HEK293 (cell line): ENCODE results near the gene TACC2.

Experiments used
- CTCF ChIA-PET: fragments of 350-600 bp; formaldehyde crosslinking; extraction: SDS; loops from one replicate; lab custom pipeline; 2021; ENCODE audit warnings: antibody characterized with exemption; lab: Yijun Ruan, JAX
- POLR2A ChIA-PET: fragments of 300-600 bp; formaldehyde crosslinking; extraction: SDS; loops from one replicate; lab custom pipeline; 2020; ENCODE audit warnings: antibody characterized with exemption, inconsistent platforms; lab: Yijun Ruan, JAX
- H3K27ac ChIP-seq: fragments of 200-500 bp; sonication (Bioruptor generic); 2 replicates; pipeline ENCODE4 v1.5.1; 2014; ENCODE audit warnings: low read depth, low read length, control low read depth, inconsistent platforms; ENCODE audit errors: extremely low read depth
- H3K36me3 ChIP-seq, 2 experiments: fragments of 200-500 bp in 1 of 2; sonication (Bioruptor generic) in 1 of 2; 1 replicate in 1 of 2; 2 replicates in 1 of 2; pipeline ENCODE4 v1.5.1; 2014 to 2017; ENCODE audit warnings: inconsistent platforms in 2 of 2, low read length in 2 of 2; ENCODE audit not compliant: control insufficient read depth in 2 of 2, insufficient read depth in 1 of 2
- H3K4me1 ChIP-seq: fragments of 200-500 bp; sonication (Bioruptor generic); 2 replicates; pipeline ENCODE4 v1.5.1; 2014; ENCODE audit warnings: mild to moderate bottlenecking, low read length, inconsistent platforms; ENCODE audit not compliant: control insufficient read depth, insufficient read depth
- H3K4me3 ChIP-seq: 2 replicates; pipeline ENCODE4 v1.5.1; 2011; ENCODE audit warnings: low read depth, mild to moderate bottlenecking, control low read depth, low read length, moderate library complexity
- H3K9me3 ChIP-seq: fragments of 200-500 bp; sonication (Bioruptor generic); 2 replicates; pipeline ENCODE4 v1.5.1; 2014; ENCODE audit warnings: low read depth, low read length, inconsistent platforms; ENCODE audit not compliant: control insufficient read depth, insufficient read depth
- ELK4 ChIP-seq: IDR thresholded peaks from 2 replicates; pipeline ENCODE4 v1.6.1; 2011; ENCODE audit warnings: mild to moderate bottlenecking, low read depth, low read length, borderline replicate concordance
- HOXA7 ChIP-seq: sonication (generic); formaldehyde crosslinking; IDR thresholded peaks from 2 replicates; pipeline ENCODE4 v1.8.1; 2022; ENCODE audit warnings: missing genetic modification reagents, borderline replicate concordance
- REST ChIP-seq: fragments of 450-650 bp; formaldehyde crosslinking; IDR thresholded peaks from 2 replicates; pipeline ENCODE4 v1.5.1; 2016; ENCODE audit warnings: missing biosample characterization, missing genetic modification characterization
- SP7 ChIP-seq: fragments of 450-650 bp; formaldehyde crosslinking; IDR thresholded peaks from 2 replicates; pipeline ENCODE4 v1.5.1; 2016; ENCODE audit warnings: missing biosample characterization, missing genetic modification characterization
- ZBTB11 ChIP-seq: fragments of 450-650 bp; formaldehyde crosslinking; conservative IDR thresholded peaks from 2 replicates; pipeline ENCODE4 v1.5.1; 2016; ENCODE audit warnings: low read depth, missing biosample characterization, missing genetic modification characterization
- ZNF148 ChIP-seq: fragments of 450-650 bp; formaldehyde crosslinking; IDR thresholded peaks from 2 replicates; pipeline ENCODE4 v1.5.0; 2017; ENCODE audit warnings: missing biosample characterization, missing genetic modification characterization, borderline replicate concordance
- ZNF202 ChIP-seq: fragments of 450-650 bp; formaldehyde crosslinking; IDR thresholded peaks from 2 replicates; pipeline ENCODE4 v1.5.1; 2016; ENCODE audit warnings: missing biosample characterization, missing genetic modification characterization, borderline replicate concordance
- ZNF211 ChIP-seq: fragments of 450-650 bp; formaldehyde crosslinking; IDR thresholded peaks from 2 replicates; pipeline ENCODE4 v1.5.1; 2016; ENCODE audit warnings: low read depth, missing biosample characterization, missing genetic modification characterization
- ZNF274 ChIP-seq, 2 experiments: fragments of 200-500 bp in 1 of 2; fragments of 450-650 bp in 1 of 2; sonication (Bioruptor generic) in 1 of 2; formaldehyde crosslinking in 1 of 2; IDR thresholded peaks; 2 replicates each; pipeline versions ENCODE4 v1.5.1 to v1.6.1; 2014 to 2016; ENCODE audit warnings: borderline replicate concordance in 1 of 2, inconsistent platforms in 1 of 2, low read length in 1 of 2, missing biosample characterization in 1 of 2, missing genetic modification characterization in 1 of 2
- ZNF302 ChIP-seq: fragments of 450-650 bp; formaldehyde crosslinking; IDR thresholded peaks from 2 replicates; pipeline ENCODE4 v1.5.1; 2016; ENCODE audit warnings: missing biosample characterization, missing genetic modification characterization, low read depth
- ZNF324 ChIP-seq: fragments of 450-650 bp; formaldehyde crosslinking; IDR thresholded peaks from 2 replicates; pipeline ENCODE4 v1.5.1; 2016; ENCODE audit warnings: missing biosample characterization, missing genetic modification characterization
- ZNF350 ChIP-seq: fragments of 450-650 bp; formaldehyde crosslinking; IDR thresholded peaks from 2 replicates; pipeline ENCODE4 v1.5.0; 2017; ENCODE audit warnings: missing biosample characterization, mild to moderate bottlenecking, missing genetic modification characterization
- ZNF354C ChIP-seq: fragments of 450-650 bp; formaldehyde crosslinking; IDR thresholded peaks from 2 replicates; pipeline ENCODE4 v1.5.1; 2016; ENCODE audit warnings: missing biosample characterization, missing genetic modification characterization, low read depth, borderline replicate concordance
- ZNF501 ChIP-seq: fragments of 450-650 bp; formaldehyde crosslinking; IDR thresholded peaks from 2 replicates; pipeline ENCODE4 v1.5.1; 2016; ENCODE audit warnings: missing biosample characterization, missing genetic modification characterization
- ZNF645 ChIP-seq: fragments of 450-650 bp; formaldehyde crosslinking; IDR thresholded peaks from 2 replicates; pipeline ENCODE4; 2016; ENCODE audit warnings: missing biosample characterization, missing genetic modification characterization
- ZNF660 ChIP-seq: fragments of 450-650 bp; IDR thresholded peaks from 2 replicates; pipeline ENCODE4 v1.5.1; 2018; ENCODE audit warnings: missing biosample characterization, mild to moderate bottlenecking, missing genetic modification characterization
- ZSCAN18 ChIP-seq: fragments of 450-650 bp; formaldehyde crosslinking; IDR thresholded peaks from 2 replicates; pipeline ENCODE4 v1.5.1; 2016; ENCODE audit warnings: missing biosample characterization, missing genetic modification characterization

Gene TACC2

GRCh38 chr10:122199070-122199469 is 210.1 kb downstream of the TACC2 start:
- peaks cover 0 to 5% of the 10 kb centered on the region in 2 experiments; a peak in 1 of 3 replicates for H3K36me3 ChIP-seq
- TF ChIP-seq ZNF350 (no peak), ZNF302 (tag by site-specific recombination) (no peak), ZNF645 (tag by site-specific recombination) (no peak), ZNF660 (tag by site-specific recombination) (no peak)
- no peak overlapping the region for H3K4me3 ChIP-seq
- H3K9me3 ChIP-seq = no peaks in the 10 kb centered on the region
- POLR2A ChIA-PET = no interaction called here
- CTCF ChIA-PET = interaction anchor here (0.5 to 0.8 kb wide), 2 partner anchors 36 to 701 kb away, joined by 3 to 4 read pairs; no protein-coding TSS in a partner anchor
- no peaks in the 10 kb centered on the region for H3K4me1 ChIP-seq
- H3K27ac ChIP-seq = no peak overlapping the region

GRCh38 chr10:122199689-122200088 is 210.7 kb downstream of the TACC2 start:
- Histone ChIP-seq H3K36me3 (peaks cover 0 to 5% of the 10 kb centered on the region in 2 experiments; a peak in 1 of 3 replicates), H3K4me1 (no peaks in the 10 kb centered on the region), H3K9me3 (no peaks in the 10 kb centered on the region), H3K4me3 (no peak overlapping the region), H3K27ac (no peak overlapping the region)
- POLR2A ChIA-PET = no interaction called here
- CTCF ChIA-PET = no interaction called here
- TF ChIP-seq ZNF202 (tag by site-specific recombination) (no peak), ZNF354C (tag by site-specific recombination) (no peak), HOXA7 (CRISPR knock-in tag) (no peak), ZNF501 (tag by site-specific recombination) (no peak), ZNF148 (tag by site-specific recombination) (no peak), SP7 (tag by site-specific recombination) (no peak), ELK4 (no peak), ZSCAN18 (tag by site-specific recombination) (no peak), ZNF274 (IDR thresholded peaks at IDR 0.05; ENCODE audit: low read length) (no peak), ZNF274 (tag by site-specific recombination; IDR thresholded peaks at IDR 0.05; ENCODE audit: borderline replicate concordance) (no peak)

- Histone ChIP-seq H3K4me1 (no peaks in the 10 kb centered on the region), H3K9me3 (no peaks in the 10 kb centered on the region), H3K27ac (no peak overlapping the region), H3K4me3 (no peak overlapping the region), H3K36me3 (peaks cover 0 to 5% of the 10 kb centered on the region in 2 experiments; a peak in 1 of 3 replicates)
- POLR2A ChIA-PET = no interaction called here
- CTCF ChIA-PET = no interaction called here
- TF ChIP-seq ZBTB11 (tag by site-specific recombination) (no peak), REST (tag by site-specific recombination) (no peak), ZNF324 (tag by site-specific recombination) (no peak), ZNF211 (tag by site-specific recombination) (no peak)
These were observed 212.4 kb downstream of the TACC2 start for GRCh38 chr10:122201401-122201800.
